Measurements from ENCODE around the gene ERICH2. TPM values are rescaled to one million over a fixed set of nuclear protein-coding genes. Genes with fewer than 3 reads are reported as not detected.

ERICH2 gene
- total and polyA plus RNA-seq, 2 of the 13 experiments (the other 11 are each of a cell fraction or from before 2014, with no cell fraction given): not detected

DNA sequence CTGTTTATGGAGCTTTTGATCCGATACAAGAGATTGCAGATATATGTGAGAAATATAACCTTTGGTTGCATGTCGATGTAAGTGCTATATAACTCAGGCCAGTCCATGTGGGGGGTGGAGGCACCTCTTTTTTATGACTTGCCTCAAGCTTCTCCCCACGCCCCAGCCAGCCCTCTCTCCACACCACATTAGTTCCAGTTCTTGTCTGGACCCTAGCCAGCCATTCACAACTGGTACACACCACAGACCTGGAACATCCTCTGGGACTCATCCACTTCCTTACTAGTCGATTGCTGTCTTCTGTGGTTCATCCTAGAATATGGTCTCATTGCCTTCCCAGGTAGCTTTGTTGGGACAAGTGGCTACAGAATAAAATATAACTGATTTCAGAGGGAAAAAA is 77.5 kb downstream of the ERICH2 start (continued):
- TF ChIP-seq FOXA1 (IDR thresholded peaks at IDR 0.05): no peak
- no peak for TF ChIP-seq FOXA1 (CRISPR knock-in tag; IDR thresholded peaks at IDR 0.05)

Small RNA genes within 50 kb of the gene (small RNA-seq; reads per million reads assigned to genes)
- 0 reads per million in 3 experiments for gene RF00019 (ENCODE audit: insufficient read depth in 2 of 3, insufficient read length in 3 of 3, low read depth in 2 of 3, low replicate concordance in 1 of 3)

Other genes starting within 250 kb of the ERICH2 start
- 86.9 and 119 TPM in 2 replicates for gene SP5, start 55.0 kb upstream of the ERICH2 start, total RNA-seq (2016; rRNA removed; fragmentation: Illumina TruSeq; extraction: Trizol)
- 50.8 and 52.3 TPM in 2 replicates for gene SP5, start 55.0 kb upstream of the ERICH2 start, polyA plus RNA-seq (2011; rRNA removed)
- gene GAD1, start 46.5 kb downstream of the ERICH2 start, total RNA-seq (2016; rRNA removed; fragmentation: Illumina TruSeq; extraction: Trizol): 0.09 TPM in 1 of 2 replicates, not detected in the other
- 0.13 TPM in 1 of 2 replicates, not detected in the other for gene GAD1, start 46.5 kb downstream of the ERICH2 start, polyA plus RNA-seq (2011; rRNA removed)
- 97.3 and 103 TPM in 2 replicates for gene GORASP2, start 158.9 kb downstream of the ERICH2 start, total RNA-seq (2016; rRNA removed; fragmentation: Illumina TruSeq; extraction: Trizol)
- gene GORASP2, start 158.9 kb downstream of the ERICH2 start, polyA plus RNA-seq (2011; rRNA removed): 190 and 239 TPM in 2 replicates